Fibroblast of skin of left quadriceps (primary cell): ENCODE measurements around the gene PDE6G.

Experiments used
- DNase-seq, 2 experiments: peaks; one replicate each; pipeline ENCODE4 v3.0.0-alpha.2; 2013; ENCODE audit warnings: low read depth in 2 of 2

The PDE6G gene

GRCh38 chr17:81662002-81662401 is 5.7 kb upstream of the PDE6G start:
- no peak for DNase-seq

GRCh38 chr17:81660441-81660840 is 4.1 kb upstream of the PDE6G start:
- DNase-seq = no peak

GRCh38 chr17:81659038-81659437 is 2.7 kb upstream of the PDE6G start:
- DNase-seq = no peak

GRCh38 chr17:81656835-81657234 is 493 bp upstream of the PDE6G start:
- DNase-seq = no peak

GRCh38 chr17:81655378-81656117 is 794 bp downstream of the PDE6G start:
- DNase-seq = no peak

- no peak for DNase-seq
Observed at GRCh38 chr17:81652906-81653771, 3.2 kb downstream of the PDE6G start.

- peak in 1 of 2 experiments; percentile 20 for DNase-seq
Observed at GRCh38 chr17:81651692-81652091, 4.7 kb downstream of the PDE6G start.

GRCh38 chr17:81650951-81651350 is 5.4 kb downstream of the PDE6G start:
- no peak for DNase-seq

GRCh38 chr17:81648707-81649085 is 7.6 kb downstream of the PDE6G start:
- DNase-seq = no peak

- DNase-seq = no peak
Observed at GRCh38 chr17:81648013-81648706, 8.2 kb downstream of the PDE6G start.

GRCh38 chr17:81647640-81648012 is 8.7 kb downstream of the PDE6G start:
- no peak for DNase-seq

GRCh38 chr17:81646869-81647600 is 9.3 kb downstream of the PDE6G start:
- no peak for DNase-seq

- no peak for DNase-seq
Observed at GRCh38 chr17:81644976-81645952, 11.1 kb downstream of the PDE6G start.

- no peak for DNase-seq
Observed at GRCh38 chr17:81644496-81644895, 11.8 kb downstream of the PDE6G start.

- peak in 1 of 2 experiments; percentile 34 for DNase-seq
Observed at GRCh38 chr17:81641825-81642489, 14.4 kb downstream of the PDE6G start.

GRCh38 chr17:81640011-81640410 is 16.3 kb downstream of the PDE6G start:
- DNase-seq = no peak

GRCh38 chr17:81638683-81639082 is 17.7 kb downstream of the PDE6G start:
- no peak for DNase-seq

GRCh38 chr17:81636505-81637288 is 19.6 kb downstream of the PDE6G start, which contains the start of the genes NPLOC4 and TSPAN10:
NPLOC4 (minus strand) TSS chr17:81637112; CDS start chr17:81636930, 182 bp downstream.
TSPAN10 (plus strand) TSS chr17:81637196; CDS start chr17:81642413, 5,217 bp downstream.
- peak; percentile 70 to 72 for DNase-seq

- no peak for DNase-seq
Observed at GRCh38 chr17:81635973-81636504, 20.3 kb downstream of the PDE6G start.
